GM23248 (cell line): ENCODE data around the gene HSPG2.

Source experiments
- EZH2 ChIP-seq: fragments of 200-600 bp; sonication (generic); IDR thresholded peaks from 2 replicates; pipeline ENCODE4 v1.6.1; 2018; ENCODE audit warnings: antibody characterized with exemption, mild to moderate bottlenecking; ENCODE audit not compliant: insufficient read depth, poor library complexity, severe bottlenecking
- EZH2phosphoT487 ChIP-seq: fragments of 200-600 bp; sonication (generic); IDR thresholded peaks from 2 replicates; pipeline ENCODE4 v1.6.1; 2018; ENCODE audit warnings: antibody characterized with exemption, moderate library complexity, mild to moderate bottlenecking, low read depth; ENCODE audit not compliant: insufficient read depth

DNA sequence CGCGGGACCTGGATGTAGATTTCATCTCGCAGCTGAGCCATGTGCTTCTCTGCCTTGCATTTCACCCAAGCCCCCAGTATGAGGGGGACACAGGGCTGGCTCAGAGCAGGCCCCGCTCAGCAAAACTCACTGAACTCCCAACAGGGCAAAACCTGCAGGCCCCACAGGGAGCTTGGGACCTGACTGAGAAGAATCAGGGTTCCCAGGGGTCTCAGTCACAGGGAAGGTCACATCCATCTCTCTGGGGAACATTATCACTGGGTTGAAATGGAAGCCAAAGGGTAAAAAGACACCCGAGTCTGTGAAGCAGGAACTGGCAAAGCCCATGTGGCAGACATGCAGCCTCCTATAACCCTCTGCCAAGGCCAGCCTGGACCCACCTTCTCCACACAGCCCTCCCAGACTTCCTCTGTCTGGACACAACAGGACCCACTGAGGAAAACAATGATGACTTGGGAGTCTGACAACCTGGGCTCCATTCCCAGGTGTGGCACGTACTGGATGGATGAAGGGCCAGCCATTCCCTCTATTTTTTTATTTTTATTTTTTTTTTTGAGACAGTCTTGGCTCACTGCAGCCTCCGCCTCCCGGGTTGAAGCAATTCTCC lies 11.7 kb downstream of the HSPG2 start:
- TF ChIP-seq EZH2phosphoT487 = no peak
- no peak for TF ChIP-seq EZH2
